Measurements from ENCODE around the gene MCTP1. TPM values are rescaled to one million over a fixed set of nuclear protein-coding genes. Genes with fewer than 3 reads are reported as not detected.

MCTP1 gene
- total RNA-seq, 1 experiment from 2014 or later = 25.8 TPM

GRCh38 chr5:94707359-94707758 lies 577.5 kb downstream of the MCTP1 start:
- TF ChIP-seq CTCF (conservative IDR thresholded peaks at IDR 0.05; ENCODE audit: low read depth, low read length) = no peak
- no peak for TF ChIP-seq EZH2 (IDR thresholded peaks at IDR 0.05; ENCODE audit: borderline replicate concordance, low read depth, low read length, poor library complexity, severe bottlenecking)
- Histone ChIP-seq H3K4me1 (ENCODE audit: insufficient read depth, low read length, poor library complexity, severe bottlenecking) (peaks cover 8% of the 10 kb centered on the region), H3K4me3 (ENCODE audit: low read depth, low read length, poor library complexity, severe bottlenecking) (no peak overlapping the region), H3K9me3 (ENCODE audit: low read depth, low read length, poor library complexity, severe bottlenecking) (no peaks in the 10 kb centered on the region), H3K27ac (ENCODE audit: low read depth, low read length, poor library complexity, severe bottlenecking) (no peak overlapping the region), H3K36me3 (ENCODE audit: insufficient read depth, low read length, poor library complexity, severe bottlenecking) (no peaks in the 10 kb centered on the region), H3K27me3 (replicated peaks; ENCODE audit: insufficient read depth, low read depth, low read length, poor library complexity) (no peaks in the 10 kb centered on the region)
- POLR2A ChIA-PET (ENCODE audit: low non-redundant PET) = no interaction called here
- CTCF ChIA-PET = no interaction called here
- no TSS peak for BruUV-seq (replicated peaks)
- DNase-seq (ENCODE audit: low spot score) = no peak
- intact Hi-C loops (cut with micrococcal nuclease; ENCODE audit: unreplicated experiment) = no loop called here

- Histone ChIP-seq H3K36me3 (ENCODE audit: insufficient read depth, low read length, poor library complexity, severe bottlenecking) (no peaks in the 10 kb centered on the region), H3K4me3 (ENCODE audit: low read depth, low read length, poor library complexity, severe bottlenecking) (no peak overlapping the region), H3K4me1 (ENCODE audit: insufficient read depth, low read length, poor library complexity, severe bottlenecking) (peaks cover 8% of the 10 kb centered on the region), H3K27ac (ENCODE audit: low read depth, low read length, poor library complexity, severe bottlenecking) (no peak overlapping the region), H3K9me3 (ENCODE audit: low read depth, low read length, poor library complexity, severe bottlenecking) (no peaks in the 10 kb centered on the region), H3K27me3 (replicated peaks; ENCODE audit: insufficient read depth, low read depth, low read length, poor library complexity) (no peaks in the 10 kb centered on the region)
- peak; percentile 25 for DNase-seq (ENCODE audit: low spot score)
- POLR2A ChIA-PET (ENCODE audit: low non-redundant PET) = no interaction called here
- BruUV-seq (replicated peaks) = no TSS peak
- TF ChIP-seq CTCF (conservative IDR thresholded peaks at IDR 0.05; ENCODE audit: low read depth, low read length) = no peak
- TF ChIP-seq EZH2 (IDR thresholded peaks at IDR 0.05; ENCODE audit: borderline replicate concordance, low read depth, low read length, poor library complexity, severe bottlenecking) = no peak
- CTCF ChIA-PET = no interaction called here
- intact Hi-C loops (cut with micrococcal nuclease; ENCODE audit: unreplicated experiment) = no loop called here
These were observed 579.5 kb downstream of the MCTP1 start for GRCh38 chr5:94705427-94705826.

GRCh38 chr5:94702729-94703128 lies 582.2 kb downstream of the MCTP1 start:
- ChIA-PET POLR2A (ENCODE audit: low non-redundant PET) (no interaction called here), CTCF (no interaction called here)
- BruUV-seq (replicated peaks) = no TSS peak
- H3K9me3 ChIP-seq (ENCODE audit: low read depth, low read length, poor library complexity, severe bottlenecking) = no peaks in the 10 kb centered on the region
- no peak overlapping the region for H3K4me3 ChIP-seq (ENCODE audit: low read depth, low read length, poor library complexity, severe bottlenecking)
- H3K27ac ChIP-seq (ENCODE audit: low read depth, low read length, poor library complexity, severe bottlenecking) = no peak overlapping the region
- no peaks in the 10 kb centered on the region for H3K27me3 ChIP-seq (replicated peaks; ENCODE audit: insufficient read depth, low read depth, low read length, poor library complexity)
- no peak for TF ChIP-seq EZH2 (IDR thresholded peaks at IDR 0.05; ENCODE audit: borderline replicate concordance, low read depth, low read length, poor library complexity, severe bottlenecking)
- TF ChIP-seq CTCF (conservative IDR thresholded peaks at IDR 0.05; ENCODE audit: low read depth, low read length) = no peak
- DNase-seq (ENCODE audit: low spot score) = no peak
- peaks cover 8% of the 10 kb centered on the region for H3K4me1 ChIP-seq (ENCODE audit: insufficient read depth, low read length, poor library complexity, severe bottlenecking)
- H3K36me3 ChIP-seq (ENCODE audit: insufficient read depth, low read length, poor library complexity, severe bottlenecking) = no peaks in the 10 kb centered on the region
- intact Hi-C loops (cut with micrococcal nuclease; ENCODE audit: unreplicated experiment) = no loop called here
